Measurements from ENCODE around the gene C1QTNF12. TPM values are rescaled to one million over a fixed set of nuclear protein-coding genes. Genes with fewer than 3 reads are reported as not detected.

C1QTNF12 gene
- total and polyA plus RNA-seq, 2 of the 8 experiments (the other 6 are each of a cell fraction or from before 2014, with no cell fraction given), result 2.1 to 3.7 TPM

GRCh38 chr1:1198423-1199140 lies 47.9 kb downstream of the C1QTNF12 start:
- Histone ChIP-seq H3K4me1 (replicated peaks in 1 of 4; ENCODE audit: control insufficient read depth in 3 of 4, insufficient read depth in 4 of 4, low read length in 3 of 4) (peaks cover 0 to 4% (median under 1%) of the 10 kb centered on the region in 4 experiments; a peak in 4 of 7 replicates), H3K4me2 (ENCODE audit: insufficient read depth in 1 of 2, low read depth in 2 of 2, low read length in 2 of 2) (no peak overlapping the region), H2BK5ac (ENCODE audit: low read depth, low read length) (no peak overlapping the region), H4K91ac (replicated peaks; ENCODE audit: insufficient read length, low read length) (no peak overlapping the region), H3K9me3 (ENCODE audit: insufficient read depth in 2 of 2, low read depth in 1 of 2, low read length in 1 of 2) (no peaks in the 10 kb centered on the region; a peak in 2 of 4 replicates), H3K4ac (replicated peaks; ENCODE audit: insufficient read length, low read depth, low read length) (no peak overlapping the region), H4K5ac (ENCODE audit: insufficient read length, low read depth, low read length) (no peak overlapping the region), H3K36me3 (ENCODE audit: control insufficient read depth in 2 of 4, insufficient read depth in 4 of 4, low read length in 3 of 4) (no peaks in the 10 kb centered on the region), H2AK5ac (ENCODE audit: low read depth, low read length) (no peak overlapping the region), H2BK20ac (ENCODE audit: low read length) (no peak overlapping the region), H2BK15ac (ENCODE audit: low read length) (no peak overlapping the region), H3K4me3 (ENCODE audit: extremely low read depth in 1 of 4, insufficient read depth in 2 of 4, low read depth in 3 of 4, low read length in 4 of 4) (no peak overlapping the region), H3K18ac (ENCODE audit: extremely low read depth, low read length) (no peak overlapping the region), H3K23me2 (ENCODE audit: low read depth, low read length) (no peaks in the 10 kb centered on the region; the same call in 1 of the 2 replicates), H3K14ac (ENCODE audit: insufficient read length) (no peak overlapping the region), H2BK120ac (replicated peaks; ENCODE audit: low read depth, low read length) (no peak overlapping the region), H2AFZ (ENCODE audit: low read length) (no peak overlapping the region), H3K56ac (replicated peaks; ENCODE audit: insufficient read length, low read depth, low read length) (no peak overlapping the region), H4K20me1 (replicated peaks in 1 of 2; ENCODE audit: control insufficient read depth in 1 of 2, insufficient read depth in 2 of 2, low read length in 2 of 2) (no peaks in the 10 kb centered on the region), H4K8ac (ENCODE audit: extremely low read depth, insufficient read depth, low read length) (peak overlapping the region; percentile 79; the same call in 1 of the 2 replicates), H3K27me3 (replicated peaks in 1 of 4; ENCODE audit: control insufficient read depth in 3 of 4, extremely low read depth in 1 of 4, insufficient read depth in 3 of 4, low read length in 3 of 4) (peaks cover 0 to 3% (median 3%) of the 10 kb centered on the region in 4 experiments; a peak in 4 of 7 replicates), H2BK12ac (ENCODE audit: low read depth, low read length) (peak overlapping the region; percentile 39; the same call in 1 of the 2 replicates), H3K23ac (ENCODE audit: insufficient read length) (no peak overlapping the region), H3K79me2 (ENCODE audit: control insufficient read depth in 1 of 2, insufficient read depth in 2 of 2, low read length in 2 of 2) (no peaks in the 10 kb centered on the region), H3K9ac (replicated peaks in 1 of 4; ENCODE audit: extremely low read depth in 1 of 4, low read depth in 3 of 4, low read length in 3 of 4) (no peak overlapping the region), H3K27ac (ENCODE audit: low read depth, low read length) (no peak overlapping the region), H3K79me1 (ENCODE audit: low read depth, low read length) (no peaks in the 10 kb centered on the region)
- FAIRE-seq (no peak), DNase-seq (ENCODE audit: low read depth in 1 of 2, low spot score in 2 of 2) (peak in 1 of 2 experiments; percentile 44)
- WGBS, 2 experiments (ENCODE audit: extremely low coverage in 1 of 2, insufficient coverage in 1 of 2, insufficient read length in 1 of 2, insufficient replicate concordance in 2 of 2, low coverage in 1 of 2, low lambda C conversion rate in 2 of 2, missing lambda C conversion rate in 1 of 2), result 91% methylated on average over 17 of the region's 23 CpGs; no CpG with 5 or more reads in 1 of the 2 experiments
- TF ChIP-seq FOSL1 (IDR thresholded peaks at IDR 0.05; ENCODE audit: insufficient read depth, low read depth, low read length) (no peak), RNF2 (IDR thresholded peaks at IDR 0.05; ENCODE audit: borderline replicate concordance, low read depth, low read length, missing control alignments, poor library complexity, severe bottlenecking) (no peak), SP2 (IDR thresholded peaks at IDR 0.05; ENCODE audit: low read length) (no peak), CBX8 (IDR thresholded peaks at IDR 0.05; ENCODE audit: borderline replicate concordance, low read depth, low read length) (no peak), GTF2F1 (IDR thresholded peaks at IDR 0.05; ENCODE audit: borderline replicate concordance, low read depth, low read length) (no peak), NANOG (IDR thresholded peaks at IDR 0.05; ENCODE audit: insufficient read depth, low read depth, low read length, poor library complexity, severe bottlenecking) (no peak), KDM1A (IDR thresholded peaks at IDR 0.05; ENCODE audit: borderline replicate concordance, low read length) (no peak), YY1 (IDR thresholded peaks at IDR 0.05; ENCODE audit: low read depth, low read length) (no peak), EP300 (IDR thresholded peaks at IDR 0.05; ENCODE audit: borderline replicate concordance in 1 of 2, low read depth in 2 of 2, low read length in 2 of 2) (no peak), HDAC6 (IDR thresholded peaks at IDR 0.05; ENCODE audit: low read depth, low read length) (no peak)
- CTCF ChIA-PET (ENCODE audit: partially characterized antibody), result interaction anchor here (0.6 to 1.2 kb wide), 5 partner anchors 45 to 281 kb away, joined by 3 to 7 read pairs (median 4); no protein-coding TSS in a partner anchor
- POLR2A ChIA-PET (ENCODE audit: partially characterized antibody), result interaction anchor here (0.8 kb wide), 1 partner anchor 31 kb away, joined by 3 read pairs; no protein-coding TSS in a partner anchor
